Tibial artery (tissue), 4 donors: ENCODE data around the gene BCKDK.

Experiments used
- DNase-seq, 2 donors: peaks; one replicate each; pipeline ENCODE4 v3.0.0-alpha.2; 2019
- H3K27ac ChIP-seq, 2 donors: fragments of 200-600 bp; sonication (generic) in 1 of 2; 1 replicate in 1 of 2; 2 replicates in 1 of 2; pipeline ENCODE4 v1.5.1; 2018 to 2019; ENCODE audit warnings: mild to moderate bottlenecking in 1 of 2
- H3K27me3 ChIP-seq, 2 donors: fragments of 200-600 bp; sonication (generic) in 1 of 2; one replicate each; pipeline versions ENCODE4 v1.5.1 to v1.6.0; 2016 to 2019
- H3K36me3 ChIP-seq, 3 donors: fragments of 200-600 bp; sonication (generic) in 2 of 3; one replicate each; pipeline ENCODE4 v1.5.1; 2016 to 2019; ENCODE audit warnings: mild to moderate bottlenecking in 2 of 3
- H3K4me1 ChIP-seq, 4 donors: fragments of 200-600 bp; sonication (generic) in 2 of 4; 1 replicate in 3 of 4; 2 replicates in 1 of 4; pipeline ENCODE4 v1.5.1; 2016 to 2019
- H3K4me3 ChIP-seq, 2 donors: fragments of 200-600 bp; sonication (generic) in 1 of 2; 1 replicate in 1 of 2; 2 replicates in 1 of 2; pipeline ENCODE4 v1.5.1; 2018 to 2019; ENCODE audit warnings: mild to moderate bottlenecking in 2 of 2
- H3K9me3 ChIP-seq, 3 donors: fragments of 200-600 bp; sonication (generic) in 1 of 3; one replicate each; pipeline ENCODE4 v1.5.1; 2016 to 2019
- intact Hi-C: fragments of 100-400 bp; cut with DNase I; formaldehyde crosslinking; loops from one replicate; pipeline ENCODE4 v1.15.0; 2023; ENCODE audit warnings: low total_unique reads
- TF ChIP-seq, protein P1 (sequence below), 2 experiments: fragments of 200-600 bp in 1 of 2; fragments of 450-650 bp in 1 of 2; IDR thresholded peaks; one replicate each; pipeline ENCODE4 v1.5.1; 2017 to 2019; ENCODE audit warnings: antibody characterized with exemption in 2 of 2, mild to moderate bottlenecking in 1 of 2, moderate library complexity in 1 of 2

Gene BCKDK

DNA sequence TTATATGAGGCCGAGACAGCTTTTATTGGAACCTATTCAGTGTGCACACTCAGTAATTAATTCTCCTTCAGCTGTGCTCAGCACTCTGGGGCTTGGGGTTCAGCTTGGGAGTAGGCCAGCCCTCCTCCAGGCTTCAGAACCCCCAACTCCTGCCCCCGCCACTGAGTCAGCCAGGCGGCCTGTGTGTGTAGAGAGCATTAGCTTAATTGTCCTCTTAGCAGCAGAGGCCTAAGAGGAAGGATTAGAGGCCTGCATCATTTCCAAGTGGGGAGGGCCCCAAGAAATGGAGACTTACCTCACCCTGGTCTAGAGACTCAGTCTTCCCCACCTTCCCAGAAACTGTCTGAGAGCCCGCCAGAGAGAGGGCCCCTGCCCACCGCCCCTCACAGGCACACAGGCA, 20.2 kb upstream of the BCKDK start:
- peaks cover 3 to 83% (median 67%) of the 10 kb centered on the region in 3 donors for H3K36me3 ChIP-seq
- TF ChIP-seq, protein P1, sequence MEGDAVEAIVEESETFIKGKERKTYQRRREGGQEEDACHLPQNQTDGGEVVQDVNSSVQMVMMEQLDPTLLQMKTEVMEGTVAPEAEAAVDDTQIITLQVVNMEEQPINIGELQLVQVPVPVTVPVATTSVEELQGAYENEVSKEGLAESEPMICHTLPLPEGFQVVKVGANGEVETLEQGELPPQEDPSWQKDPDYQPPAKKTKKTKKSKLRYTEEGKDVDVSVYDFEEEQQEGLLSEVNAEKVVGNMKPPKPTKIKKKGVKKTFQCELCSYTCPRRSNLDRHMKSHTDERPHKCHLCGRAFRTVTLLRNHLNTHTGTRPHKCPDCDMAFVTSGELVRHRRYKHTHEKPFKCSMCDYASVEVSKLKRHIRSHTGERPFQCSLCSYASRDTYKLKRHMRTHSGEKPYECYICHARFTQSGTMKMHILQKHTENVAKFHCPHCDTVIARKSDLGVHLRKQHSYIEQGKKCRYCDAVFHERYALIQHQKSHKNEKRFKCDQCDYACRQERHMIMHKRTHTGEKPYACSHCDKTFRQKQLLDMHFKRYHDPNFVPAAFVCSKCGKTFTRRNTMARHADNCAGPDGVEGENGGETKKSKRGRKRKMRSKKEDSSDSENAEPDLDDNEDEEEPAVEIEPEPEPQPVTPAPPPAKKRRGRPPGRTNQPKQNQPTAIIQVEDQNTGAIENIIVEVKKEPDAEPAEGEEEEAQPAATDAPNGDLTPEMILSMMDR (IDR thresholded peaks at IDR 0.05): no peak
- H3K9me3 ChIP-seq: no peaks in the 10 kb centered on the region
- peaks cover 0 to 6% (median 2%) of the 10 kb centered on the region in 4 donors for H3K4me1 ChIP-seq
- DNase-seq: no peak
- H3K27ac ChIP-seq: no peak overlapping the region
- no peak overlapping the region for H3K4me3 ChIP-seq
- intact Hi-C loops: no loop called here
- H3K27me3 ChIP-seq: no peaks in the 10 kb centered on the region

DNA sequence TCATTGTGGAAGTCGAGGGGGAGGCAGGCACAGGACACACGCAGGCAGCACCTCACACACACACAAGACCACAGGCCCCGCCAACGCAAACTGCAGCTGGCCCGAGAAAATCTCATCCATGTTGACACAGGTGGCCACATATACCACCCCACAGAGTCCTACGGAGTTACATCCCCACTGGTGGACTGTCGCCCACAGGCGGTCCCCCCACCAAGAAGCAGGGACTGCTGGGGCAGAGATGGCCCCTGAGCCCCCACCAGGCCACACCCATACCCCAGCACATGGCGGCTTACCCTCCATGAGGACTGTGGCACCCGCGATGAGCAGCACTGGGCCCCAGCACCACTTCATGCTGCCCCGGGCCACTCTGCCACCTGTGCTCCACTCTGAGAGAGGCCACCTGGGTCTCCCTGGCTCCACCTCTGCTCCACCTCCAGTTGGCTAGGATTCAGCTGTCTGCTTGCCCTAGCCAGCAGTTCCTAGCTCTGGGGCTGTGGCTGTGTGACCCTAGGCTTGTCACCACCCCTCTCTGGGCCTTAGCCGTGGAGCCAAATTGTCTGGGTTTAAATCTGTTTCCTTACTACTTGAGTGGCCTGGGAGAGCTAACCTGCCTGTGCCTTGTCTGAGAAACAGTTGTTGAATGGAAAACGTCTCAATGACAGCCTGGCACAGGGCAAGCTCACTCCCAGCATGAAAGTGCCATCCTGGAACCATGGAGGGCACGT, 19.6 kb upstream of the BCKDK start, which contains the start of gene PRSS53:
PRSS53 (minus strand) TSS at position 485 of the 725 bp plus-strand sequence; CDS start at position 351, 134 bp downstream.
- Histone ChIP-seq H3K36me3 (peaks cover 3 to 76% (median 61%) of the 10 kb centered on the region in 3 donors), H3K27ac (no peak within 1 kb of the TSS), H3K27me3 (no peaks in the 10 kb centered on the region), H3K4me3 (no peak within 1 kb of the TSS), H3K4me1 (peaks cover 0 to 12% (median 8%) of the 10 kb centered on the region in 4 donors), H3K9me3 (no peaks in the 10 kb centered on the region)
- intact Hi-C loops: no loop called here
- DNase-seq: no peak
- TF ChIP-seq, protein P1 (IDR thresholded peaks at IDR 0.05): no peak

- Histone ChIP-seq H3K9me3 (no peaks in the 10 kb centered on the region), H3K4me3 (no peak overlapping the region), H3K36me3 (peaks cover 3 to 70% (median 56%) of the 10 kb centered on the region in 3 donors), H3K27me3 (no peaks in the 10 kb centered on the region), H3K4me1 (peaks cover 0 to 16% (median 12%) of the 10 kb centered on the region in 4 donors), H3K27ac (no peak overlapping the region)
- intact Hi-C loops: no loop called here
- TF ChIP-seq, protein P1 (IDR thresholded peaks at IDR 0.05): no peak
- DNase-seq: no peak
Measured at GRCh38 chr16:31089199-31089598, 19.0 kb upstream of the BCKDK start.

- intact Hi-C loops: no loop called here
- Histone ChIP-seq H3K4me3 (no peak overlapping the region), H3K27me3 (no peaks in the 10 kb centered on the region), H3K9me3 (no peaks in the 10 kb centered on the region), H3K36me3 (peaks cover 3 to 58% (median 42%) of the 10 kb centered on the region in 3 donors), H3K4me1 (peaks cover 0 to 22% (median 12%) of the 10 kb centered on the region in 4 donors), H3K27ac (no peak overlapping the region)
- DNase-seq: no peak
- TF ChIP-seq, protein P1 (IDR thresholded peaks at IDR 0.05): no peak
Measured at GRCh38 chr16:31090540-31090939, 17.6 kb upstream of the BCKDK start.

GRCh38 chr16:31092330-31092729, 15.9 kb upstream of the BCKDK start:
- H3K9me3 ChIP-seq: no peaks in the 10 kb centered on the region
- no peak overlapping the region for H3K4me3 ChIP-seq
- DNase-seq: no peak
- no peak overlapping the region for H3K27ac ChIP-seq
- no peaks in the 10 kb centered on the region for H3K27me3 ChIP-seq
- H3K4me1 ChIP-seq: peaks cover 0 to 22% (median 12%) of the 10 kb centered on the region in 4 donors
- TF ChIP-seq, protein P1 (IDR thresholded peaks at IDR 0.05): no peak
- intact Hi-C loops: no loop called here
- peaks cover 3 to 40% (median 25%) of the 10 kb centered on the region in 3 donors for H3K36me3 ChIP-seq
